ENCODE results near the gene FOXO3B.
"Not testable (repeated sequence)": the region's sequence is repeated elsewhere in the genome, so short reads cannot be mapped to it uniquely, and the experiment has no call there.

FOXO3B gene

DNA sequence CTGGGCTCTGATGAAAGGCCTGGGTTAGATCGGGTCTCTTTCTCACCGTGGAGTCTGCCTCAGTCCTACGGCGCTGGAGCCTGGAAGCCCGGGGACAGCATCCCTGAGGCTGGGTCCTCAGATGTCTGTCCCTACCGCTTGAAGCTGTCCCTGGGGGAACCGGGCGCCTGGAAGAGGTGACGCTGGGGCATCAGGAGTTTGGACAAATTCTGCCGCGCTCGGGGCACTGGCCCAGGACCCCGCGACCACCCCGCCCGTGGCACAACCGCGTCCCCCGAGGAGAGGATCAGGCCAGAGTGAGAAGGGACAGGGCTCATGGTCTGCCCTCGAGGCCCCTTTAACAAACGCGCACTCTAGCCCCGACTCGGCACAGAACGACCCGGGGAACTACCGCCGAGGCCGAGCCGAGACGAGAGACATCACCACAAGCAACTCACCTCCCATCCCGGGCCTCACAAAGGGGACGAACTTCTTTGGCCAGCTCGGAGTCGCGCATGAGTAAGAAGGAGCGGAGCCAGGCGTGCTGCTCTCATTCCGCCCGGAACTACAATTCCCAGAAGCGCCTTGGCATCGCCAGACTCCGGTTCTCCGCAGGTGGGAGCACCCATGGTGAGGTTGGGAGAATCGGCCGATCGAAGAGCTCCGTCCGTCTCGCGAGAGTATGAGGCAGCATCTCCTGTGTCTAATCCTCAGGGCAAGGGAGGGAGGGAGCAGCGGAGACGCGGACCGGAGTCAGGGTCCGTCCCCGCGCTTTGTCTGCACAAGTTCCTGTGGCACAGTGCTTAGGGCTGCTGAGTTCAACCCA, at the start of gene FOXO3B:
Gene FOXO3B (minus strand): TSS at position 548 of the 805 bp plus-strand sequence. CDS start 663 bp downstream, outside the sequence.
- DNase-seq (ENCODE audit: low read depth in 2 of 2), result peak; percentile 46 to 47

DNA sequence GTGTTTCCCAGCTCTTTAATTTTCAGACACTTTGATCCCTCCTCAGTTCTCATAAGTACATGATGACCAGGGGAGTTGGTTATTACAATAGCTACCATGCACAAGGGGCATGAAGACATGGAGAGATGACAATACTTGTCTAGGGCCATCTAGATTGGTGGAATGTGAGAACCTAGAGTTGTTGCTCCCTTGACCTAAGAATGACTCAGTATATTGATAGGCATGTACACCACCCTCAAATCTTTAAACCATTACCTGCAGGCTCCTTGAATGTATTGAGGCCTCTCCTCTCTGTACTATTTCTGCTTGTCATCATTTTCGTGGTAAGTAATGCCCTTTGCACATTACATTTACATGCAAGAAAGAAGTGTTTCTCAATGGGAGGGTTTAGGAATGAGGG, 41.4 kb upstream of the FOXO3B start:
- DNase-seq (ENCODE audit: low read depth in 2 of 2), result not testable (repeated sequence)

DNA sequence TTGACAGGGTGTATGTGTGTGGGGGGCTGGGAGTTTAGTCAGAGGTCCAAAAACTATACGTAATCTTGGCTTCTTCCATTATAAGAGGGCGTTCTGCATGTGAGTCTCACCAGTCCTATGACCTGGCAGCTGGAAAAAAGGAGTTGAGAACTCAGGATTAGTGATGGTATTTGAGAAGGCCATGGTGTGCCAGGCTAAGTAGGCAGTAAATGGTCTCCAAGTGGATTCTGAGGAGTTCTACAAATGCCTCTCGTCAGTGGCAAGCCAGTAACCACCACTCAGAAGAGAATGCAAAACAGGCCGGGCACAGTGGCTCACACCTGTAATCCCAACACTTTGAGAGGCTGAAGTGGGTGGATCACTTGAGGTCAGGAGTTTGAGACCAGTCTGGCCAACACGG, 40.5 kb upstream of the FOXO3B start:
- DNase-seq (ENCODE audit: low read depth in 2 of 2), result not testable (repeated sequence)

DNA sequence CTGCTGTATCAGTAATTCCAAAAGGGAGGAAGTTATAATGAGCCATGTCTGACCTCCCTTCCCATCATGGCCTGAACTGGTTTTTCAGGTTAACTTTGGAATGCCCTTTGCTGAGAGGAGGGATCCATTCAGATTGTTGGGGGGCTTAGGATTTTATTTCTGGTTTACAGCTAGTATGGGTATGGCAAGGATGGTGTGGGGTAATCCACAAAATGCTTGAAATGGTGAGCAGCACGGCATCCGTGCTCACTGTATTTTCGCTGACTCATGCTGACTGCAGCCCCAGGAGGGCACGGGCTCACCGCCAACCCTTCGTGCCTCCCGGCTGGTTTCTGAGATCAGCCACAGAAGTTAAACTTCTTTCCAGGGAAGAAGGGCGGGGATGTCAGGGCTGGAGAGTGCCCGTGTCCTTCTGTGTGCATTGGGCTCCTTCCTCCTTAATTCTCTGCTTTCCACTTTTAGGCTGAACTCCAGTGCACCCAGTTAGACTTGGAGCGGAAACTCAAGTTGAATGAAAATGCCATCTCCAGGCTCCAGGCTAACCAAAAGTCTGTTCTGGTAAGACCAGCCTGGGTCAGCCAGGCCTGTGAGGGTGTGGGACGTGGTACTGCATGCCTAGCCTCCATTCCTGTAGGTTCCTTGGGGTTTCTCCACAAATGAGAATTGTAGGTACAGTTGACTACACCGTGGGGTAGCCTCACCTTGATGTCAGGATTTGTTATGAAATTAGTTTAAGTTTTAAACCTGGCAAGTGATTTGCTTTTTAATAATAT, 39.8 kb upstream of the FOXO3B start:
- DNase-seq (ENCODE audit: low read depth in 2 of 2), result not testable (repeated sequence)

DNA sequence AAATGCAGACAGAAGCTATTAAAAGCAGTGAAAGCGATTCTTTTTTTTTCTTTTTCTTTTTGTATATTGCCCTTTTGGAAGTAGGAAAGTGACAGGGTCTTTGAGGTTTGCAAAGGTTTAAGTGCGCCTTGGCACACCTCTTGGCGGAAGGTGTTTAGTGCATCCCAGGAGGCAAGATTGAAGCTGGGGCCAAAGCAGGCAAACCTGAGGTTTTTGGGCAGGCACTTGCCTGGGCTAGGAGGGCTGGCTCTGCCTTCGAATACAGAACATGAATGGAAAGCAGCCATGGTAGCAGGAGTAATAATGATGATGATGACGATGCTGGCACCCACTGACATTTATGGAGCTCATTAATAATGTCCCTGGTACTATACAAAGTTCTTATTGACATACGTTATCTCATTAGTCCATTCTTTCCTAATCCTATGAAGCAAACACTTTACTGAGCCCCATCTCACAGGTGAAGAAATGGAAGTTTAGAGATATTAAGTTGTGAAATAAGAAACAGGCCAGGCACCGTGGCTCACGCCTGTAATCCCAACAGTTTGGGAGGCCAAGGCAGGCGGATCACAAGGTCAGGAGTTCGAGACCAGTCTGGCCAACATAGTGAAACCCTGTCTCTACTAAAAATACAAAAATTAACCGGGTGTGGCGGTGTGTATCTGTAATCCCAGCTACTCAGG, 37.5 kb upstream of the FOXO3B start:
- DNase-seq (ENCODE audit: low read depth in 2 of 2), result not testable (repeated sequence)

DNA sequence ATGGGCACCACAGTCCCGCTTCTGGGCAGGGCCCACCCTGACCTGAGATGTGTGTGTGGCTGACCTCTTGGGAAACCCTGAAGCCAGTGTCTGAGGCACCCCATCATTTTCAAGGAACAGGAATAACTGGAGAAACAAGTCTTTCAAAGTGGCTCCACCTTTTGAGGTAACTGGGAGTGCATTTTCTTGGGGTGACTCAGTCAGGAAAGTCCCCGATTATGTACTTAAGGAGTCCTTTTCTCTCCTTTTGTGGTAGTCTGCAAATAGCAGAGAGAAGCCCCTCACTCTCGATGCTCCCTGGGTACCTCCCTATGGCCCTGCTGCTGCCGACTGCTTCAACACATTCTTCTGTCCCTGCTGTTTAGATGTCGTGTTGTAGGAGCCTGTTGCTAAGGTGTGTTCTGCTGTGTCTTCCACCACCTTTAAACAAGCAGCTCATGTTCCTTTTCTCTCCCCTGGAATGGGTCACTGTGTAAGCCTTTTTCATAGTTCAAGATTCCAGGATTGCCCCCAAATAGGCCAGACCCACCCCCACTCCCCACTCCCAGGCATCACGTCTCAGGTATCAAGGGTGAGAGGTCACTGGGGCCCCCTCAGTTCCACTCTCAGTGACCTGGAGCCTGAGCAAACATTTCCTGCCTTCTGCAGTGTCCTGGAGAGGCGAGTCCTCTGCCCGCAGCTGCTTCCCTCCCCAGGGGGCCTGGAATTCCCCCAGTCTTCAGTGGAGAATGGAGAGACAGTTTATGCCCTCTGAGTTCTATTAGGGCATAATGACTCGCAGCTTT, 36.7 kb upstream of the FOXO3B start:
- DNase-seq (ENCODE audit: low read depth in 2 of 2), result not testable (repeated sequence)

DNA sequence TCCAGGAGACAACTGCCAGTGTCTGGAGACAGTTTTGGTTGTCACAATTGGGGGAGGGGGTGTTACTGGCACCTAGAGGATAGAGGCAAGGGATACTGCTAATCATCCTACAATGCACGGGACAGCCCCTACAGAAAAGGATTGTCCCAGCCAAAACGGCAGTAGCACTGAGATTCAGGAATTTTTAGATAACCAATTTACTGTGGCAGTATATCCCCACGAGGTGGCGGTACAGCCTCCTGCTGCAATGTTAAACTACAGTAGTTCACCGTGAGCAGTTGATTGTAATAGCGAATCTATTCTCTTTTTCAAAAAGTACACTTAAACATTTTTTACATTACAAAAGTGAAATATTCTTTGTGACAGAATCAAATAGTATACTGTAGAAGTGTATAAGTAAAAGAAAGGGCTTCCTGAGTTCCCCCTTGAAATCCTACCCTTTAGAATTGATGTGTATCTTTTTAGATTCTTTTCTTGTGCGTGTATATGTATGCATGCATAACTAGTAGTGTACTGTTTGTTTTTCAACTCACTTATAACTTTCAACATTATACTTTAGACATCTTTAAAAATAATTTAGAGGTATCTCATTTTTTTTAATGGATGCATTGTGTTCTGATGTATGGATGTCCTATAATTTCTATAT, 30.4 kb upstream of the FOXO3B start:
- peak; percentile 25 to 36 for DNase-seq (ENCODE audit: low read depth in 2 of 2)

DNA sequence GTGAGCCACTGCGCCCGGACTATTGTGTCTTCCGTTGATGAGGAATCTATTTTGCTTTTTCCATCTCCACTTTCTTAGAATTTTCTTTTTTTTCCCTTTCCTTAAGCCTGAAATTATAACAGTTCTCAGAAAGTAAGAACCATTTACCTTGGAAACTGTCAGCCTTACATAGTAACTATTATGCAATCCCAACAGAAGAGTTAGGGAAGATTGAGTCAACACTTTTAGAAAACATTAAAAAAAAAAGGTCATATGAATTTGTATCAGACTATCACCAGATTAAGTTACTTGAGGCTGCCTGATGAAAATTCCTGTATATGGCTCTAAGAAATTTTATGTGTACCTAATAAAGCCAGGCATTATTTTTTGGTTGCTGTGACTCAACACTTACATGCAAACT, 26.1 kb upstream of the FOXO3B start:
- DNase-seq (ENCODE audit: low read depth in 2 of 2), result not testable (repeated sequence)

DNA sequence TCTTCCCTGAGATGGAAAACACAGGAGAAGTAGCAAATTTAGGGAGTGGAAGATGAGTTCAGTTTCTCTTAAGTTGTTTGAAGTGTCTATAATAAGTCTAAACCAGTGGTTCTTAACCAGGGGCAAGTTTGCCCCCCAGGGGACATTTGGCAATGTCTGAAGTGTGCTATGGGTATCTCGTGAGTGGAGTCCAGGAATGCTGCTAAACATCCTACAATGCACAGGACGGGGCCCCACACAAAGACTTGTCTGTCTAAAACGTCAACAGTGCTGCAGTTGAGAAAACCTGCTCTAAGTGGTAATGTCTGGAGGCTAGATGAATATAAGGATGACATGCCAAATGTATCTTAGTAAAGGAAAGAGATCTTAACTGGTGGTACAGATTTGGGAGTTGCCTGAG, 23.8 kb upstream of the FOXO3B start:
- not testable (repeated sequence) for DNase-seq (ENCODE audit: low read depth in 2 of 2)

DNA sequence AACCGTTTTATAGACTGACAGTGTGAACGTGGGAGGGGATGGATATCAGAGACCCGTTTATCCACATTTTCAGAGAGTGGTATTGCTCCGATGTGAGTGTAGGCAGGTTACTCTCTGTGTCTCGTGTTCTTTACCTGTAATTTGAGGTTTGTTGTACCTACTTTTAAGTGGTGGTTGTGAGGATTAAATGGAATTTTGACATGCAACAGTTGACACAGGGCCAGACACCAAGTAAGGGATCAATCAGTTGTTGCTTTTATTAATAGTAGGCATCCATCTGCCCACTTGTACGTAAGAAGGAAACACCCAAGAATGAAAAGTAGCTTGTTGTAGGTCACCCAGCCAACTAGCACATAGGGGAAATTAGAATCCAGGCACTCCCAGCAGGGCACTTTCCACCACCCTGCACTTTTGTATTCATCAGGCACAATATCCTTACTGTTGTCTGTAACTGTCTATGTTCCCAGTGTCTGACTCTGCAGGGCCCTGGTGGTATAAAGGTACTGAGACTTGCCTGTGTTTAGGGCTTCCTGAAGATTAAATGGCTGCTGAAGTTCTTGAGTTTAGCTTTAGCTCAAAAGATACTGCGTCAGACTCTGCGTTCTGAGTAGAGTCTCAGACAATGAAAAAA, 16.5 kb upstream of the FOXO3B start:
- DNase-seq (ENCODE audit: low read depth in 2 of 2), result not testable (repeated sequence)

DNA sequence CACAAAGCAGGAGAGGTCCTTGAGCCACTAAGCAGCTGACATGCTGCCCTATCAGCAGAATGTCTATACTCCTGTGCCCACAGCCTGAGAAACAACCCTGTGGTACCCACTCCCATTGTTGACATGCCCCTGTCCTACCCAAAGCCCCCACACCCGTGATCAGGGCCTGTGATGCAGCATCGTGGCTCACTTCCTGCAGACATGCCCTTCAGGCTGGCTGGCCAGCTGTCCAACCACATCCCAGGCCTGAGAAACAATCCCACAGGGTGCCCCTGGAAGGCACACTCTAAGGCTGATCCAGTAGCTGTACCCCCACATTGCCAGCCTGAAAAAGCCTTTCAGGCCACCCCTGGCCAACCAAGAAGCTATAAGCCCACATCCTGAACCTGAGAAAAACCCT, 13.0 kb upstream of the FOXO3B start:
- DNase-seq (ENCODE audit: low read depth in 2 of 2), result not testable (repeated sequence)

DNA sequence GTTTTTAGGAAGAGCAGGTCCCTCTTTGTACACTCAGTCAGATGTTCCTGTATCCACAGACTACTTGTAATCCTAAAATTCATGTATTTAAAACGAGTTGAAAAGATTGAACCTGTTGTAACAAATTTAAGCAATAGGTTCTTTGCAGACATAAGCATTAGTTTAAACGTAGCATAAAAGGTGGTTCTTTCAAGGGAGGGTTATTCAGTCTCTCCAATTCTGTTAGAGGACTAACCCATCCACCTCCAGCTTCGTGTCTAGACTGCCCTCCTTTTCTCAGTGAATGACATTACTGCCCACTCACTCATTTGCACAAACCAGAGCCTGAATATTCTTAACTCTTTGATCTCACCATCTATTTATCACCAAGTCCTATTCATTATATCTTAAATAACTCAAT, 554 bp upstream of the FOXO3B start:
- DNase-seq (ENCODE audit: low read depth in 2 of 2), result not testable (repeated sequence)

DNA sequence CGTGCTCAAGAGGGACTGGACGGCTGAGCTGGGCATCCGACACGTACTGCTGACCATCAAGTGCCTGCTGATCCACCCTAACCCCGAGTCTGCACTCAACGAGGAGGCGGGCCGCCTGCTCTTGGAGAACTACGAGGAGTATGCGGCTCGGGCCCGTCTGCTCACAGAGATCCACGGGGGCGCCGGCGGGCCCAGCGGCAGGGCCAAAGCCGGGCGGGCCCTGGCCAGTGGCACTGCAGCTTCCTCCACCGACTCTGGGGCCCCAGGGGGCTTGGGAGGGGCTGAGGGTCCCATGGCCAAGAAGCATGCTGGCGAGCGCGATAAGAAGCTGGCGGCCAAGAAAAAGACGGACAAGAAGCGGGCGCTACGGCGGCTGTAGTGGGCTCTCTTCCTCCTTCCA, 4.7 kb downstream of the FOXO3B start:
- DNase-seq (ENCODE audit: low read depth in 2 of 2), result not testable (repeated sequence)

DNA sequence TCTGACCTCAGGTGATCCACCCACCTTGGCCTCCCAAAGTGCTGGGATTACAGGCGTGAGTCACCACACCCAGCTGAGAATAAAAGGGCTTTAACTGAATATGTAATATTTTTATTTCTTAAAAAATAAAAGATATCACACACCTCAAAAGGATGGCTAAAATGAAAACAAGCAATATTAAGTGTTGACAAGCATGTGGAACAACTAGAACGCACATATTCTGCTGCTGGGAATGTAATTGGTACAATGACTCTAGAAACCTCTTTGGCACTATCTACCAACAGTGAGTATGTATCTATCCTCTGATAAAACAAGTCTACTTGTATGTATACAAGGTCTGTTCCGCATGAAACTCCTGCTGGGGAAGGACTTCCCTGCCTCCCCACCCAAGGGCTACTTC, 5.2 kb downstream of the FOXO3B start:
- not testable (repeated sequence) for DNase-seq (ENCODE audit: low read depth in 2 of 2)

DNA sequence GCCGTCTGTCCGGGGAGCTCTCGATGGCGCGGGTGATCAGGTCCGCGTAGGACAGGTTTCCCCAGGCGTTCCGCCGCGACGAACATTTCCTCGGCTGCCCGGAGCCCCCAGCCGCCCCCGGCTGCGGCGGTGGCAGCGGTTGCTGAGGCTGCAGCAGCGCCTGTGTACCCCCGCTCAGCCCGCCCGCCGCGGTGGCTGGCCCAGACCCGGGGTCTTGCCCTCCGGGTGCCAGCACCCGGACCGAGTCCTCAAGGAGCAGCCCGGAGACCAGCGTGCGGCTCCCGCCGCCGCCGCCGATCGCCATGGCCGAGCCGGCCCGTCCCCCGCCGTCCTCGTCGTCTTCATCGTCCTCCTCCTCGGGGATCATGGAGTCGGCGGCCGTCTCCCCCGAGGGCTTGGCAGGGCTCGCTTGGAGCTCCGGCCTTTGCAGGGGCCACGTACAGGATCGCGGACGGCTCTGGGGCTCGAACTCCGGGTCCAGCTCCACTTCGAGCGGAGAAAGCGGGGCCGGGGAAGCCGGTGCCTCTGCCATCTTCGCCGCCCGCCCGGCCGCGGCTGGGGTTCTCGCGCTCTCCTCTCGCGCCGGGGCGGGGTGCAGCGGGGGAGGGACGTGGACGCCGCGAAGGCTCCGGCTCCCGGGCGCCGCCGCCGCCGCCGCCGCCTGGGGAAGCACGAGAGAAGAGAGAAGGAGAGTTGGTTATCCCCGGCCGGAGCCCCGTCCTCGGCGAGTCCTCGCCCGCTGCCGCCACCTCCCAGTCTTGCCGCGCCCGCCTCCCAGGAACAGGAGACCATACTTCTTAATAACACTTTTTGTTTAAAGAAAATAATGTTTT, 9.5 kb downstream of the FOXO3B start:
- not testable (repeated sequence) for DNase-seq (ENCODE audit: low read depth in 2 of 2)

DNA sequence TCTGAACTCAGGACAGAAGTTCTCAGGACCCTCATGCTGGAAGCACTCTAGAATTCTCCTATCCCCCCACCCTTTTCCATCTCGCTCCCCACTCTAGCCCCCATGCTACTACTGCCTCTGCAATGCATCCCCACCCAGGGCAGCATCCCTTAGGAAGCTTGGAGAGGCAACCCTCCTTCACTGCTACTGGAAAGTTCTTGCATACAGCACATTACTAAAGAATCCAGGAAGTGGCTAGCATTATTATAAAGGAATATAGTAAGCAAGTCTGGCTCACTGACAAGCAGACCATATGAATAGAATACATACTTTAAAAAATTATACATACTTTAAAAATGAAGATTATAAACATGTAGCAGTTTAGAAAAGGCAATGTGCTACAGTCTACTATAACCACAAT, 13.5 kb downstream of the FOXO3B start:
- not testable (repeated sequence) for DNase-seq (ENCODE audit: low read depth in 2 of 2)

DNA sequence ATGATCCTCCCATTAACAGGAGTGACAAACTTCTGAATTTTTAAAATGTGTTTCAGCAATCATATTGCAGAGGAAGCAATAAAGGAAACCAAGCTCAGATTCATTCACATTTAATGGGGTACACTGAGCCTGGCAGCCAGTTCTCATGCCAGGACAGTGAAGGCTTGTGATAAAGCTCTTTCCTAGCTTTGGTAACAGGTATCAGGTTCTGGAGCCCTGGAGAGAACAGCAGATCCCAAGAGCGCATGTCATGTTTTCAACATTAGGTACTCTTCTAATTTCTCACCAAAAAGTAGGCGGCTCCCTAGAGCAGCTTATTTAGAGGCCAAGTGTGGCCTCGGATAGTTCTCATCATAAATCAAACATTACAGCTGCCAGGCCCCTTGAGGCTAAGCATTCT, 14.6 kb downstream of the FOXO3B start:
- not testable (repeated sequence) for DNase-seq (ENCODE audit: low read depth in 2 of 2)

DNA sequence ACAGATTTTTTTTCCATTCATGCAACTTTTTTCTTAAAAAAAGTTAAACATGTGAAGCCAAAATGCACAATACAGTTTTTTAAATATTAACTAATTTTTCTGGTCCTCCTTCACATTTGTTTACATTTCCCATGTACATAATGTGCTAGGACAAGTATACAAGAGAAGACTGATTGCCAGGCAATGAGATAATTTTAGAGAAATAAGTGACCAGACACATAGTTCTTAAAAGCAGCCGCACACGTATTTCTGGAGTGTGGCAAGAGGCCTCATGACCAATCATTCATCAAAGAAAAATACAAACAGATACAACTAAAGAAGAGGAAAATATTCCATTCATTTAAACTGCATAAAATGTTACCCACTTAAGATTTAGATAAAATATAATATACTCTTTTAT, 15.8 kb downstream of the FOXO3B start:
- not testable (repeated sequence) for DNase-seq (ENCODE audit: low read depth in 2 of 2)

DNA sequence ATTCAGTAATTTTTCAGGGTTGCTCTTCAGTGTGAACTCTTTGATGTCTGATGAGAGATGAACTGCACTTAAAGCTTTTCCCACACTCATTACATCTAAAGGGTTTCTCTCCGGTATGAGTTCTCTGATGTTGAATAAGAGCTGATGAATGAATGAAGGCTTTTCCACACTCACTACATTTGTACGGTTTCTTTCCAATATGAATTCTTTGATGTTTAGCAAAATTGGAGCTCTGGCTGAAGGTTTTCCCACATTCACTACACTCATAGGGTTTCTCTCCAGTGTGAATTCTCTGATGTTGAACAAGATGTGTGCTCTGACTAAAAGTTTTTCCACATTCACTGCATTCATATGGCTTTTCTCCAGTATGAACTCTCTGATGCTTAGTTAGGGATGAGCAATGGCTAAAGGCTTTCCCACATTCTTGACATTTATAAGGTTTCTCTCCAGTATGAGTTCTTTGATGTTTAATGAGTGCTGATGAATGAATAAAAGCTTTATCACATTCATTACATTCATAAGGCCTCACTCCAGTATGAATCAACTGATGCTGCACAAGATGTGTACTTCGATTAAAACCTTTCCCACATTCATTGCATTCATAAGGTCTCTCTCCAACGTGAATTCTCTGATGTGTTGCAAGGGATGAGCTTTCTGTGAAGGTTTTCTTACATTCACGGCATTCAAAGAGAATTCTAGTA, 20.0 kb downstream of the FOXO3B start:
- DNase-seq (ENCODE audit: low read depth in 2 of 2), result not testable (repeated sequence)
